GM12878 (cell line): ENCODE measurements around the gene AAR2. TPM values are rescaled to one million over a fixed set of nuclear protein-coding genes. Genes with fewer than 3 reads are reported as not detected.

Source experiments
- ATAC-seq: fragments of 200-7000 bp; cut with Tn5 transposase; 3 replicates; pipeline ENCODE4 v1.9.1; 2020; ENCODE audit warnings: mild to moderate bottlenecking, moderate library complexity
- BruUV-seq: library from RNA; stranded (reverse); fragments of 400-500 nt; replicated peaks from 2 replicates; lab custom pipeline; 2021; lab: Mats Ljungman, UMichigan
- CTCF ChIA-PET: fragments of 300-600 bp; sonication (Branson Sonifier 250); formaldehyde crosslinking; extraction: SDS; loops from one replicate; lab custom pipeline; 2021; ENCODE audit warnings: inconsistent platforms; lab: Yijun Ruan, JAX
- POLR2A ChIA-PET: fragments of 350-600 bp; formaldehyde crosslinking; extraction: SDS; loops from one replicate; lab custom pipeline; 2021; ENCODE audit warnings: inconsistent platforms; lab: Charles Lee
- RAD21 ChIA-PET: fragments of 300-600 bp; sonication (Branson Sonifier 250); formaldehyde crosslinking; loops from one replicate; lab custom pipeline; 2023; ENCODE audit warnings: antibody characterized with exemption; ENCODE audit not compliant: unreplicated experiment; lab: Charles Lee
- SMC1A ChIA-PET: fragments of 300-600 bp; sonication (Branson Sonifier 250); formaldehyde crosslinking; loops from one replicate; lab custom pipeline; 2023; ENCODE audit not compliant: unreplicated experiment, uncharacterized antibody; lab: Charles Lee
- DNase-seq: peaks from one replicate; pipeline ENCODE4 v3.0.0-alpha.2; 2011; ENCODE audit warnings: low read depth, low spot score
- FAIRE-seq: peaks from 3 replicates; lab custom pipeline; 2011; peaks lifted over from hg19 to GRCh38; lab: Jason Lieb, UNC
- H2AFZ ChIP-seq: 2 replicates; pipeline ENCODE4 v1.6.0; 2011; ENCODE audit warnings: low read depth, low read length, control low read depth; ENCODE audit not compliant: control insufficient read depth
- H3K27ac ChIP-seq: 2 replicates; pipeline ENCODE4 v1.5.1; 2011; ENCODE audit warnings: control low read depth; ENCODE audit not compliant: control insufficient read depth, insufficient read depth
- H3K27me3 ChIP-seq, 2 experiments: replicated peaks in 1 of 2; 2 replicates each; pipeline versions ENCODE4 v1.6.0 to v1.6.1; 2011; ENCODE audit warnings: low read length in 1 of 2; ENCODE audit not compliant: control insufficient read depth in 2 of 2, insufficient read depth in 2 of 2
- H3K36me3 ChIP-seq, 2 experiments: 2 replicates each; pipeline ENCODE4 v1.5.1; 2011; ENCODE audit warnings: low read length in 1 of 2; ENCODE audit not compliant: control insufficient read depth in 2 of 2, insufficient read depth in 2 of 2
- H3K4me1 ChIP-seq: 2 replicates; pipeline ENCODE4 v1.6.1; 2011; ENCODE audit warnings: mild to moderate bottlenecking, low read length, moderate library complexity, mixed read lengths; ENCODE audit not compliant: control insufficient read depth, insufficient read depth
- H3K4me2 ChIP-seq: 2 replicates; pipeline ENCODE4 v1.6.0; 2011; ENCODE audit warnings: control low read depth; ENCODE audit not compliant: control insufficient read depth, insufficient read depth
- H3K4me3 ChIP-seq: fragments of 200-600 bp; sonication (generic); 2 replicates; pipeline ENCODE4 v1.5.1; 2016
- H3K79me2 ChIP-seq: 2 replicates; pipeline ENCODE4 v1.6.0; 2011; ENCODE audit warnings: low read length; ENCODE audit not compliant: control insufficient read depth, insufficient read depth
- H3K9ac ChIP-seq: 2 replicates; pipeline ENCODE4 v1.8.0; 2011; ENCODE audit warnings: low read length, control low read depth, mixed read lengths; ENCODE audit not compliant: control insufficient read depth, insufficient read depth
- H3K9me3 ChIP-seq: replicated peaks from 3 replicates; pipeline ENCODE4 v1.5.1; 2011; ENCODE audit warnings: mild to moderate bottlenecking, low read length; ENCODE audit not compliant: control insufficient read depth, insufficient read depth
- H4K20me1 ChIP-seq: 2 replicates; pipeline ENCODE4 v1.6.0; 2011; ENCODE audit not compliant: control insufficient read depth, insufficient read depth
- ATF7 ChIP-seq: fragments of 450-650 bp; IDR thresholded peaks from 2 replicates; pipeline ENCODE4 v1.6.1; 2016; ENCODE audit warnings: low read depth, mild to moderate bottlenecking
- BRCA1 ChIP-seq: IDR thresholded peaks from 2 replicates; pipeline ENCODE4 v1.6.1; 2011; ENCODE audit warnings: low read depth, low read length, improper control_type of control experiment
- CREM ChIP-seq: IDR thresholded peaks from 2 replicates; pipeline ENCODE4 v1.6.1; 2014; ENCODE audit warnings: antibody characterized with exemption, low read depth
- ETV6 ChIP-seq, 2 experiments: fragments of 450-650 bp in 1 of 2; IDR thresholded peaks in 1 of 2; conservative IDR thresholded peaks in 1 of 2; 2 replicates each; pipeline ENCODE4 v1.6.1; 2014; ENCODE audit warnings: antibody characterized with exemption in 1 of 2, borderline replicate concordance in 1 of 2, low read depth in 1 of 2, mild to moderate bottlenecking in 1 of 2, moderate library complexity in 1 of 2
- HCFC1 ChIP-seq: fragments of 150-350 bp; IDR thresholded peaks from 2 replicates; pipeline ENCODE4 v1.6.1; 2014; ENCODE audit warnings: low read length
- HDGF ChIP-seq: fragments of 450-650 bp; IDR thresholded peaks from 2 replicates; pipeline ENCODE4 v1.6.1; 2016; ENCODE audit warnings: antibody characterized with exemption
- KDM1A ChIP-seq: fragments of 200-600 bp; sonication (generic); IDR thresholded peaks from 2 replicates; pipeline ENCODE4 v1.6.1; 2016; ENCODE audit warnings: borderline replicate concordance
- NRF1 ChIP-seq: conservative IDR thresholded peaks from 2 replicates; pipeline ENCODE4 v1.6.1; 2011; ENCODE audit warnings: mild to moderate bottlenecking, low read depth, low read length, improper control_type of control experiment
- PAX8 ChIP-seq: fragments of 450-650 bp; IDR thresholded peaks from 2 replicates; pipeline ENCODE4 v1.6.1; 2017; ENCODE audit warnings: mild to moderate bottlenecking, moderate library complexity
- POLR2AphosphoS2 ChIP-seq: IDR thresholded peaks from 2 replicates; pipeline ENCODE4 v1.6.1; 2011; ENCODE audit warnings: low read depth, mild to moderate bottlenecking, low read length, improper control_type of control experiment, moderate library complexity
- POU2F2 ChIP-seq: IDR thresholded peaks from 3 replicates; pipeline ENCODE4 v1.6.1; 2011; ENCODE audit warnings: low read depth, mild to moderate bottlenecking, low read length, borderline replicate concordance
- RFX5 ChIP-seq: IDR thresholded peaks from 2 replicates; pipeline ENCODE4 v1.6.1; 2011; ENCODE audit warnings: low read depth, low read length, improper control_type of control experiment
- SP1 ChIP-seq: IDR thresholded peaks from one replicate; pipeline ENCODE4 v1.6.1; 2011; ENCODE audit warnings: low read depth, low read length
- SREBF1 ChIP-seq: IDR thresholded peaks from 2 replicates; pipeline ENCODE4 v1.6.1; 2012; ENCODE audit warnings: mild to moderate bottlenecking, low read length
- SUPT20H ChIP-seq: IDR thresholded peaks from 2 replicates; pipeline ENCODE4 v1.6.1; 2011; ENCODE audit warnings: low read depth, mild to moderate bottlenecking, low read length, moderate library complexity, borderline replicate concordance; ENCODE audit not compliant: control insufficient read depth
- TCF12 ChIP-seq: IDR thresholded peaks from 2 replicates; pipeline ENCODE4 v1.6.1; 2011; ENCODE audit warnings: low read depth, mild to moderate bottlenecking, low read length
- ZBED1 ChIP-seq: IDR thresholded peaks from 2 replicates; pipeline ENCODE4 v1.6.1; 2016; ENCODE audit warnings: borderline replicate concordance
- ZNF274 ChIP-seq: IDR thresholded peaks from one replicate; pipeline ENCODE4 v1.8.0; 2011; ENCODE audit not compliant: insufficient read length, insufficient read depth
- WGBS: methylation state at CpG from one replicate; pipeline ENCODE4 v1.1.6; 2016; ENCODE audit warnings: low lambda C conversion rate; ENCODE audit not compliant: insufficient replicate concordance, insufficient coverage; ENCODE audit errors: missing lambda C conversion rate; 5-methylcytosine and 5-hydroxymethylcytosine counted together
- in situ Hi-C: fragments of 300-500 bp; cut with MboI; formaldehyde crosslinking; loops from 9 replicates; pipeline ENCODE4 v1.14.3; 2018; ENCODE audit warnings: mixed read lengths
- intact Hi-C: fragments of 100-400 bp; cut with micrococcal nuclease; formaldehyde crosslinking; loops from one replicate; pipeline ENCODE4 v1.14.2; 2022; ENCODE audit not compliant: unreplicated experiment
- polyA plus RNA-seq, 11 experiments: library from polyadenylated mRNA; depleted of rRNA in 4 of 11; unstranded in 6 of 11; stranded (reverse) in 5 of 11; fragments of >200 nt; fragmentation: Nextera tagmentation in 4 of 11; fragmentation: Illumina TruSeq in 1 of 11; extraction: Ambion mirVana in 4 of 11; extraction: Trizol in 1 of 11; gene quantifications; 1 replicate in 1 of 11; 2 replicates in 10 of 11; pipeline versions ENCODE4 v1.2.1 to v1.2.3, GENCODE V29; 2011 to 2016; ENCODE audit warnings: inconsistent platforms in 2 of 11, missing spikeins in 2 of 11, low read depth in 1 of 11
- total RNA-seq, 4 experiments: library from RNA; depleted of rRNA in 3 of 4; stranded (reverse); fragments of >200 nt in 3 of 4; fragmentation: Illumina TruSeq in 1 of 4; extraction: Trizol in 1 of 4; gene quantifications; 2 replicates each; pipeline versions ENCODE4 v1.2.1 to v1.2.3, GENCODE V29; 2013 to 2021
- TF ChIP-seq, protein P1 (sequence below): IDR thresholded peaks from 2 replicates; pipeline ENCODE4 v1.6.1; 2012; ENCODE audit warnings: low read depth, low read length, improper control_type of control experiment

Gene AAR2
- total and polyA plus RNA-seq, 10 of the 15 experiments (the other 5 are each of a cell fraction or from before 2014, with no cell fraction given): 6.5 to 41.7 (median 30.3) TPM

DNA sequence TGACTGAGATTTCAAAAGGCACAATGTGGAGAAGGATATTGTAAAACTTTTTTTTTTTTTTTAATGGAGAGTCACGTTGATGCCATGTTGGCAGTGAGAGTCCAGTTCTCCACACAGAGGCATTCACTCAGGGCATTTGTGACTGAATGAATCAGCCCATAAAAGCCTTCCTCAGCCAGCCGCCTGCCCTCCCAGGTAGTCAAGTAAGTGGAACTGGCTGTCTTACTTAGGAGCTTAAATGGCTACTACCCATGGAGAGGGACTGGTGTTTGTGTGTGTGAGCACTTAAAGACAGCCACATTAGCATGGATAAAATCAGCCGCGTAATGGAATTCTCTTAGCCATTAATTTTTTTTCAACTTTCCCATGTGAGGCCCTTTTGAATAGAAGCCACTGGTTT lies 12.6 kb downstream of the AAR2 start:
- BruUV-seq: TSS peak; percentile 16
- H3K9ac ChIP-seq: no peak overlapping the region
- ATAC-seq: no peak
- no peaks in the 10 kb centered on the region; the same call in 1 of the 2 replicates for H3K79me2 ChIP-seq
- ChIA-PET CTCF (interaction anchor here (1.5 kb wide), 1 partner anchor 46 kb away, joined by 4 read pairs; no protein-coding TSS in a partner anchor), SMC1A (interaction anchor here (1.5 kb wide), 1 partner anchor 14 kb away, joined by 3 read pairs; no protein-coding TSS in a partner anchor)
- no peaks in the 10 kb centered on the region for H3K9me3 ChIP-seq
- no peaks in the 10 kb centered on the region for H3K4me1 ChIP-seq
- no peak overlapping the region for H3K4me2 ChIP-seq
- intact Hi-C loops: no loop called here
- no peak overlapping the region for H2AFZ ChIP-seq
- H3K27ac ChIP-seq: no peak overlapping the region
- in situ Hi-C loops: no loop called here
- no peak for DNase-seq
- H3K4me3 ChIP-seq: no peak overlapping the region
- 91% methylated on average over 4 of the region's 4 CpGs for WGBS
- no peaks in the 10 kb centered on the region for H3K27me3 ChIP-seq
- no peak for FAIRE-seq
- 0 out of 2 replicates have a peak, but pooled peaks cover 3% of the 10 kb centered on the region for H4K20me1 ChIP-seq
- no peak for TF ChIP-seq ZNF274
- TF ChIP-seq, all 136 proteins: peak for 0
- POLR2A ChIA-PET: no interaction called here
- peaks cover 19 to 32% of the 10 kb centered on the region in 2 experiments for H3K36me3 ChIP-seq
- RAD21 ChIA-PET: no interaction called here

DNA sequence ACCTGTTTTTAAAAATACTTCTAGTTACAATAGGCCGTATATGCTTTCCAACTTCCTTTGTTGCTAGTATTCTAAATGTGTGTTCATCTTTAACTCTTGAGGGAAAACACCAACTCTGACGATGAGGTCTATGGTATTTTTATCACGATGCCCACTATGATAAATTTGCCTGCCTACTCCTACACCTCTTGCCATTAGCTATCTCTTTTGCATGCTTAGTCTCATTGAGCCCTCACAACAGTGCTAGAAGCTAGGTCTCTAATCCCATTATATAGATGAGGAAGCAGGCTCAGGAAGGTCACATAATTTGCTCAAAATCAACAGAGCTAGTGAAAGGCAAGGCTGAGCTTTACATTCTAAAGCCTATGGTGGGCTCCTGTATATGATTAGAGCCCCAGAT lies 13.2 kb downstream of the AAR2 start:
- Histone ChIP-seq H3K36me3 (peaks cover 16 to 29% of the 10 kb centered on the region in 2 experiments), H3K9ac (no peak overlapping the region), H2AFZ (no peak overlapping the region), H3K27me3 (no peaks in the 10 kb centered on the region), H3K4me1 (no peaks in the 10 kb centered on the region), H3K79me2 (no peaks in the 10 kb centered on the region; the same call in 1 of the 2 replicates), H3K27ac (no peak overlapping the region), H4K20me1 (no peaks in the 10 kb centered on the region), H3K4me3 (no peak overlapping the region), H3K9me3 (no peaks in the 10 kb centered on the region), H3K4me2 (no peak overlapping the region)
- no peak for FAIRE-seq
- in situ Hi-C loops (no loop called here), intact Hi-C loops (no loop called here)
- no peak for DNase-seq
- ChIA-PET CTCF (interaction anchor here (0.9 to 1.5 kb wide), 3 partner anchors 13 to 47 kb away, joined by 3 to 4 read pairs (median 3); no protein-coding TSS in a partner anchor), RAD21 (no interaction called here), SMC1A (interaction anchor here (0.7 to 1.5 kb wide), 3 partner anchors 11 to 196 kb away, joined by 3 read pairs; no protein-coding TSS in a partner anchor), POLR2A (no interaction called here)
- no peak for ATAC-seq
- 14% methylated on average over 3 of the region's 3 CpGs for WGBS
- BruUV-seq: no TSS peak
- TF ChIP-seq RFX5: no peak
- TF ChIP-seq CREM: no peak
- no peak for TF ChIP-seq POU2F2
- TF ChIP-seq SREBF1: no peak
- no peak for TF ChIP-seq TCF12
- no peak for TF ChIP-seq NRF1
- TF ChIP-seq BRCA1: no peak
- no peak for TF ChIP-seq ATF7
- no peak for TF ChIP-seq PAX8
- TF ChIP-seq, protein P1, sequence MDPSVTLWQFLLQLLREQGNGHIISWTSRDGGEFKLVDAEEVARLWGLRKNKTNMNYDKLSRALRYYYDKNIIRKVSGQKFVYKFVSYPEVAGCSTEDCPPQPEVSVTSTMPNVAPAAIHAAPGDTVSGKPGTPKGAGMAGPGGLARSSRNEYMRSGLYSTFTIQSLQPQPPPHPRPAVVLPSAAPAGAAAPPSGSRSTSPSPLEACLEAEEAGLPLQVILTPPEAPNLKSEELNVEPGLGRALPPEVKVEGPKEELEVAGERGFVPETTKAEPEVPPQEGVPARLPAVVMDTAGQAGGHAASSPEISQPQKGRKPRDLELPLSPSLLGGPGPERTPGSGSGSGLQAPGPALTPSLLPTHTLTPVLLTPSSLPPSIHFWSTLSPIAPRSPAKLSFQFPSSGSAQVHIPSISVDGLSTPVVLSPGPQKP: no peak
- no peak for TF ChIP-seq SUPT20H
- no peak for TF ChIP-seq HDGF
- TF ChIP-seq KDM1A: no peak
- no peak for TF ChIP-seq POLR2AphosphoS2
- TF ChIP-seq ETV6 (conservative IDR thresholded peaks at IDR 0.05 in 1 of 2, IDR thresholded peaks at IDR 0.05 in 1 of 2; ENCODE audit: borderline replicate concordance in 1 of 2, low read depth in 1 of 2): no peak
- TF ChIP-seq ZBED1: no peak
- TF ChIP-seq HCFC1: no peak
- no peak for TF ChIP-seq SP1
